K562 (cell line): ENCODE data around the gene GPC3. TPM values are rescaled to one million over a fixed set of nuclear protein-coding genes. Genes with fewer than 3 reads are reported as not detected.

ENCODE experiments used
- ATAC-seq: fragments of 200-7000 bp; cut with Tn5 transposase; 3 replicates; pipeline ENCODE4 v1.9.1; 2020; ENCODE audit warnings: moderate library complexity
- BruUV-seq: library from RNA; stranded (reverse); fragments of 400-500 nt; replicated peaks from 2 replicates; lab custom pipeline; 2021; lab: Mats Ljungman, UMichigan
- CTCF ChIA-PET: fragments of 300-600 bp; formaldehyde crosslinking; extraction: SDS; loops from one replicate; lab custom pipeline; 2021; ENCODE audit warnings: low intra/inter-chr PET ratio; lab: Yijun Ruan, JAX
- POLR2A ChIA-PET: fragments of 300-600, 350-650 bp; sonication (Branson Sonifier 250); formaldehyde crosslinking; extraction: SDS; loops from one replicate; lab custom pipeline; 2021; ENCODE audit warnings: antibody characterized with exemption, inconsistent platforms; lab: Yijun Ruan, JAX
- DNase-seq, 4 experiments: peaks; one replicate each; pipeline versions ENCODE4 v3.0.0 to v3.0.0-alpha.2; 2011 to 2018; ENCODE audit warnings: low spot score in 3 of 4, mixed read lengths in 3 of 4; ENCODE audit errors: extremely low read depth in 1 of 4
- FAIRE-seq: peaks from 2 replicates; lab custom pipeline; 2011; peaks lifted over from hg19 to GRCh38; lab: Jason Lieb, UNC
- H2AFZ ChIP-seq: 2 replicates; pipeline ENCODE4 v1.6.0; 2011; ENCODE audit warnings: low read depth, low read length, control low read depth, inconsistent platforms
- H3K27ac ChIP-seq: fragments of 200-600 bp; 3 replicates; pipeline ENCODE4 v1.8.0; 2011; ENCODE audit warnings: low read depth, mild to moderate bottlenecking, control low read depth, inconsistent platforms, low read length, moderate library complexity, mixed read lengths; ENCODE audit errors: extremely low read depth
- H3K27me3 ChIP-seq, 2 experiments: fragments of 300-600 bp in 1 of 2; 2 replicates in 1 of 2; 3 replicates in 1 of 2; pipeline versions ENCODE4 v1.6.0 to v1.8.0; 2011; ENCODE audit warnings: inconsistent platforms in 2 of 2, low read length in 2 of 2, mild to moderate bottlenecking in 1 of 2, mixed read lengths in 1 of 2, moderate library complexity in 1 of 2; ENCODE audit not compliant: control insufficient read depth in 2 of 2, insufficient read depth in 2 of 2
- H3K36me3 ChIP-seq: fragments of 300-600 bp; 3 replicates; pipeline ENCODE4 v1.8.0; 2011; ENCODE audit warnings: mild to moderate bottlenecking, low read length, inconsistent platforms; ENCODE audit not compliant: control insufficient read depth, insufficient read depth
- H3K4me1 ChIP-seq, 2 experiments: fragments of 200-600 bp in 1 of 2; replicated peaks in 1 of 2; 2 replicates in 1 of 2; 3 replicates in 1 of 2; pipeline versions ENCODE4 v1.5.1 to v1.8.0; 2011; ENCODE audit warnings: inconsistent platforms in 2 of 2, low read length in 2 of 2, mild to moderate bottlenecking in 1 of 2, mixed read lengths in 1 of 2, moderate library complexity in 1 of 2; ENCODE audit not compliant: control insufficient read depth in 2 of 2, insufficient read depth in 2 of 2
- H3K4me2 ChIP-seq: 2 replicates; pipeline ENCODE4 v1.6.1; 2011; ENCODE audit warnings: low read length, control low read depth, inconsistent platforms, mixed read lengths; ENCODE audit not compliant: insufficient read depth
- H3K4me3 ChIP-seq: fragments of 200-600 bp; sonication (generic), shearing (Covaris generic); 2 replicates; pipeline ENCODE4 v1.5.1; 2016; ENCODE audit warnings: control low read depth, inconsistent platforms
- H3K79me2 ChIP-seq: fragments of 200-600 bp; 3 replicates; pipeline ENCODE4 v1.8.0; 2011; ENCODE audit warnings: low read length, inconsistent platforms; ENCODE audit not compliant: control insufficient read depth, insufficient read depth
- H3K9ac ChIP-seq, 2 experiments: 2 replicates each; pipeline versions ENCODE4 v1.6.0 to v1.6.1; 2011; ENCODE audit warnings: low read depth in 2 of 2, low read length in 2 of 2, control low read depth in 1 of 2, inconsistent platforms in 1 of 2, mild to moderate bottlenecking in 1 of 2, mixed read lengths in 1 of 2; ENCODE audit not compliant: insufficient read depth in 1 of 2
- H3K9me1 ChIP-seq: one replicate; pipeline ENCODE4 v1.6.0; 2011; ENCODE audit warnings: inconsistent platforms, mild to moderate bottlenecking, low read length, moderate library complexity; ENCODE audit not compliant: control insufficient read depth, insufficient read depth
- H3K9me3 ChIP-seq: replicated peaks from 2 replicates; pipeline ENCODE4 v1.5.1; 2011; ENCODE audit warnings: low read depth, low read length, inconsistent platforms; ENCODE audit not compliant: control insufficient read depth, insufficient read depth
- H4K20me1 ChIP-seq: replicated peaks from 2 replicates; pipeline ENCODE4 v1.6.1; 2011; ENCODE audit warnings: low read length, inconsistent platforms, mixed read lengths; ENCODE audit not compliant: control insufficient read depth, insufficient read depth
- ATF3 ChIP-seq, 2 experiments: fragments of 450-650 bp in 1 of 2; sonication (generic) in 1 of 2; formaldehyde crosslinking in 1 of 2; IDR thresholded peaks in 1 of 2; conservative IDR thresholded peaks in 1 of 2; 2 replicates each; pipeline versions ENCODE4 v1.6.1 to v1.8.1; 2016 to 2023; ENCODE audit warnings: mild to moderate bottlenecking in 2 of 2, moderate library complexity in 2 of 2, inconsistent platforms in 1 of 2, missing genetic modification reagents in 1 of 2
- BCLAF1 ChIP-seq, 2 experiments: fragments of 450-650 bp in 1 of 2; IDR thresholded peaks; 2 replicates each; pipeline ENCODE4 v1.6.1; 2011 to 2017; ENCODE audit warnings: low read depth in 2 of 2, antibody characterized with exemption in 1 of 2, borderline replicate concordance in 1 of 2, low read length in 1 of 2, mild to moderate bottlenecking in 1 of 2, mixed read lengths in 1 of 2; ENCODE audit not compliant: control insufficient read depth in 1 of 2
- CHAMP1 ChIP-seq: fragments of 450-650 bp; IDR thresholded peaks from 2 replicates; pipeline ENCODE4 v1.6.1; 2016; ENCODE audit warnings: mild to moderate bottlenecking
- FUS ChIP-seq: fragments of 200-400 bp; formaldehyde crosslinking; optimal IDR thresholded peaks from 2 replicates; pipeline ENCODE3; 2017; ENCODE audit warnings: low read depth, low read length
- HDAC2 ChIP-seq: fragments of 450-650 bp; IDR thresholded peaks from 2 replicates; pipeline ENCODE4 v1.6.1; 2016; ENCODE audit warnings: mild to moderate bottlenecking
- NR1H2 ChIP-seq: sonication (generic); formaldehyde crosslinking; IDR thresholded peaks from 2 replicates; pipeline ENCODE4 v1.4.0; 2020; ENCODE audit warnings: mild to moderate bottlenecking, missing genetic modification reagents
- SIX5 ChIP-seq, 2 experiments: IDR thresholded peaks; 2 replicates each; pipeline ENCODE4 v1.6.1; 2011; ENCODE audit warnings: low read length in 2 of 2, borderline replicate concordance in 1 of 2, low read depth in 1 of 2, mild to moderate bottlenecking in 1 of 2, moderate library complexity in 1 of 2; ENCODE audit not compliant: insufficient read depth in 1 of 2
- SNIP1 ChIP-seq: fragments of 450-650 bp; IDR thresholded peaks from 2 replicates; pipeline ENCODE4 v1.7.1; 2017; ENCODE audit warnings: low read depth, mild to moderate bottlenecking
- TAF7 ChIP-seq: fragments of 450-650 bp; IDR thresholded peaks from 2 replicates; pipeline ENCODE4 v1.6.1; 2016; ENCODE audit warnings: missing genetic modification characterization, missing compliant biosample characterization
- ZBTB1 ChIP-seq: sonication (generic); formaldehyde crosslinking; IDR thresholded peaks from 2 replicates; pipeline ENCODE4 v1.8.1; 2023; ENCODE audit warnings: missing genetic modification reagents, low read depth, mild to moderate bottlenecking, borderline replicate concordance
- ZFP36 ChIP-seq: fragments of 150-350 bp; IDR thresholded peaks from 2 replicates; pipeline ENCODE4 v1.6.1; 2018; ENCODE audit warnings: low read length, low read depth; ENCODE audit not compliant: partially characterized antibody
- ZNF449 ChIP-seq: fragments of 250-450 bp; sonication (Bioruptor Pico); IDR thresholded peaks from 2 replicates; pipeline ENCODE4 v1.8.0; 2022; ENCODE audit warnings: moderate library complexity, mild to moderate bottlenecking, inconsistent platforms
- WGBS: fragments of 100-300 bp; shearing (Covaris generic); methylation state at CpG from one replicate; pipeline ENCODE4 v1.1.6; 2016; ENCODE audit warnings: low coverage, mixed read lengths; ENCODE audit not compliant: insufficient coverage; ENCODE audit errors: missing lambda C conversion rate; 5-methylcytosine and 5-hydroxymethylcytosine counted together
- in situ Hi-C: fragments of 300-500 bp; cut with MboI; formaldehyde crosslinking; loops from 4 replicates; pipeline ENCODE4 v1.15.0; 2018; ENCODE audit warnings: inconsistent platforms, mixed read lengths
- intact Hi-C: fragments of 100-400 bp; cut with micrococcal nuclease; formaldehyde crosslinking; loops from 2 replicates; pipeline ENCODE4 v1.14.2; 2022
- polyA plus RNA-seq, 8 experiments: library from polyadenylated mRNA; depleted of rRNA in 4 of 8; stranded (reverse) in 5 of 8; unstranded in 3 of 8; fragments of >200 nt; fragmentation: Nextera tagmentation in 2 of 8; fragmentation: Illumina TruSeq in 1 of 8; extraction: Ambion mirVana in 2 of 8; extraction: Trizol in 1 of 8; gene quantifications; 2 replicates each; pipeline versions ENCODE4 v1.2.1 to v1.2.3, GENCODE V29; 2011 to 2014; ENCODE audit warnings: inconsistent platforms in 1 of 8, missing spikeins in 1 of 8
- total RNA-seq, 7 experiments: library from RNA; depleted of rRNA in 6 of 7; stranded (reverse); fragments of >200 nt in 6 of 7; fragmentation: Illumina TruSeq in 2 of 7; extraction: Trizol in 2 of 7; gene quantifications; 2 replicates each; pipeline versions ENCODE4 v1.2.1 to v1.2.3, GENCODE V29; 2011 to 2021; ENCODE audit warnings: low replicate concordance in 1 of 7

Gene GPC3
- total and polyA plus RNA-seq, 9 of the 15 experiments (the other 6 are each of a cell fraction or from before 2014, with no cell fraction given): 0.42 TPM; not detected in 8

- no peak for TF ChIP-seq ZNF449 (CRISPR knock-in tag)
- TF ChIP-seq, all 486 proteins: peak for 0
Observed at GRCh38 chrX:133514486-133514885, 470.9 kb downstream of the GPC3 start (continued).

- Histone ChIP-seq H3K9me3 (no peaks in the 10 kb centered on the region), H3K79me2 (no peaks in the 10 kb centered on the region), H3K4me1 (no peaks in the 10 kb centered on the region), H3K36me3 (no peaks in the 10 kb centered on the region), H3K27me3 (no peaks in the 10 kb centered on the region), H3K9me1 (no peaks in the 10 kb centered on the region), H3K4me3 (no peak overlapping the region), H2AFZ (no peak overlapping the region), H3K4me2 (no peak overlapping the region), H3K27ac (no peak overlapping the region), H3K9ac (no peak overlapping the region), H4K20me1 (no peaks in the 10 kb centered on the region)
- intact Hi-C loops: no loop called here
- ChIA-PET POLR2A (no interaction called here), CTCF (no interaction called here)
- no peak for ATAC-seq
- no peak for DNase-seq
- in situ Hi-C loops: no loop called here
- no TSS peak for BruUV-seq
- 0% methylated on average over 5 of the region's 5 CpGs for WGBS
- no peak for FAIRE-seq
- TF ChIP-seq FUS (no peak), ZFP36 (no peak), TAF7 (no peak), SNIP1 (no peak), SIX5 (IDR thresholded peaks at IDR 0.05; ENCODE audit: borderline replicate concordance in 1 of 2, insufficient read depth in 1 of 2, low read depth in 1 of 2, low read length in 2 of 2) (no peak), HDAC2 (no peak), NR1H2 (no peak), CHAMP1 (no peak), ZBTB1 (no peak), ATF3 (IDR thresholded peaks at IDR 0.05) (no peak), ATF3 (CRISPR knock-in tag; conservative IDR thresholded peaks at IDR 0.05) (no peak), BCLAF1 (IDR thresholded peaks at IDR 0.05; ENCODE audit: borderline replicate concordance in 1 of 2, control insufficient read depth in 1 of 2, low read depth in 2 of 2, low read length in 1 of 2) (no peak)
Observed at GRCh38 chrX:133513123-133513522, 472.3 kb downstream of the GPC3 start.
